Muscle of back (tissue), 13 donors: ENCODE results near the gene LHX6. TPM values are rescaled to one million over a fixed set of nuclear protein-coding genes. Genes with fewer than 3 reads are reported as not detected.

Source experiments
- DNase-seq, 3 donors: peaks; one replicate each; pipeline versions ENCODE4 v3.0.0 to v3.0.0-alpha.2; 2013
- long read RNA-seq, 9 donors: transcript quantifications; one replicate each; lab custom pipeline, GENCODE V29; 2026
- polyA plus RNA-seq, 10 donors: library from polyadenylated mRNA; unstranded; fragments of 120-200 nt; gene quantifications; one replicate each; pipeline ENCODE4 v1.2.1, GENCODE V29; 2013; ENCODE audit not compliant: insufficient read length in 10 of 10

The LHX6 gene
- 1 to 10 TPM; 3.3 to 6.8 (median 4.7) TPM for polyA plus RNA-seq
- long read RNA-seq, donor 1, partial matches to known transcripts, result 0 of 1 reads
- long read RNA-seq, donor 1, other reads (novel, unspliced or antisense), result 0 of 1 reads
- long read RNA-seq, donor 2, result 0 reads
- long read RNA-seq, donor 3, result 0 reads
- long read RNA-seq, donor 4, result 0 reads
- long read RNA-seq, donor 5, partial matches to known transcripts, result 0 of 2 reads
- long read RNA-seq, donor 5, other reads (novel, unspliced or antisense), result 0 of 2 reads
- long read RNA-seq, donor 6, result 0 reads
- long read RNA-seq, donor 7, partial matches to known transcripts, result 0 of 1 reads
- long read RNA-seq, donor 7, other reads (novel, unspliced or antisense), result 0 of 1 reads
- long read RNA-seq, donor 8, partial matches to known transcripts, result 0 of 1 reads
- long read RNA-seq, donor 8, other reads (novel, unspliced or antisense), result 0 of 1 reads
- long read RNA-seq, donor 9, result 0 reads

DNA sequence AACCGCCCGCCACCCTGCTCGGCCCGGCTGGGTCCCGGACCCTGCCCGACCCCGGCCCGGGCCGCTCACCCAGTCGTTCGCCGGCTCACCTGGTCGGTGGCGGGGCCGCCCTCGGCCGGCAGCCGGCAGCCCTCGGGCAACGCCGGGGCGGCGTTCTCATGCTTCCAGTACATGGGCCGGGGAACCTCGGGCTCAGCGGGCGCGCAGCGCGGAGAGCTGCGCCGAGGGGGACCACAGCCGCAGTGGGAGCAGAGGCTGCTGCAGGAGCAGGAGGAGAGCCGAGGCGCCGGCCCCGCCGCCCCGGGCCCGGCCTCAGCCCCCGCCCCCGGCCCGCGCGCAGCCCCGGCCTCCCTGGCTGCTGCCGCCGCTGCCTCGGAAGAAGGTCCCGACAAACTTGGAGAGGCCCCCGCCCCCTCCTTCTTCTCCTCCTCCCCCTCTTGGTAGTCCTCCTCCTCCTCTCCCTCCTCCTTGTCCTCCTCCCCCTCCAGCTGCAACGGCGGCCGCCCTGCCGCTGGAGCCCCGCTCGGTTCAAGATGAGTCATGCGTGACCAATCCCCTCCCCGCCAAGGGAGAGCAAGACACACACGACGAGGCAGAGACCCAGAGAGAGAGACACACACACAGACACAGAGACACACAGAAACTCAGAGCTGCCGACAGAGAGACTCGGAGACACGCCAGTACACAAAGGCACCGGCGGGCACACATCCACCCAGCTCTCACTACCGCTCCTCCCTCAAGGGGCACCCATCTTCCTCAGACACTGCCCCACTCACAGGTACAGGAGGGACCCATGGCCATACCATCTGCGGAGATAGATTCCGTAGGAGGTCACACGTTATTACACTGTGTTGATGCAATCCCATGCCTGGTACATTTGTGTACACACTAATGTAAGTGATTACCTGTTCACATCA is at the start of gene LHX6:
Gene LHX6 (minus strand): TSS at position 390 of the 917 bp plus-strand sequence. CDS start 217 bp downstream, at position 173.
- DNase-seq, result peak in 1 of 3 donors; percentile 44

DNA sequence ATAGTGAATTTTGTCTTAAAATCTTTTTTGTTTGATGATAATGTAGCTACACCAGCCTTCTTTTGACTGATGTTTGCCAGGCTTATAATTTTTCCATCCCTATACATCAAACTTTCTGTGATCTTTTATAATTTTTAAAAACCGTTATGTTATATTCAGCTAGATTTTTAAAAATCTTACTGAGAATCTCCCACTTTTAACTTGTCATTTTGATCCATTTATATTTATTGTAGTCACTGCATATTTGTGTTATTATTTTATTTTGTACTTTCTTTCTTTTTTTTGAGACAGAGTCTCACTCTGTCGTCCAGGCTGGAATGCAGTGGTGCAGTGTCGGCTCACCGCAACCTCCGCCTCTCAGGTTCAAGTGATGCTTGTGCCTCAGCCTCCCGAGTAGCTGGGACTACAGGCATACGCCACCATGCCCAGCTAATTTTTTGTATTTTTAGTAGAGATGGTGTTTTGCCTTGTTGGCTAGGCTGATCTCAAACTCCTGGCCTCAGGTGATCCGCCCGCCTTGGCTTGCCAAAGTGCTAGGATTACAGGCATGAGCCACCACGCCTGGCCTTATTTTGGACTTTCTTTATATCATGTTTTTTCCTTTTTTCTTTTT is 48.6 kb upstream of the LHX6 start:
- DNase-seq, result no peak

DNA sequence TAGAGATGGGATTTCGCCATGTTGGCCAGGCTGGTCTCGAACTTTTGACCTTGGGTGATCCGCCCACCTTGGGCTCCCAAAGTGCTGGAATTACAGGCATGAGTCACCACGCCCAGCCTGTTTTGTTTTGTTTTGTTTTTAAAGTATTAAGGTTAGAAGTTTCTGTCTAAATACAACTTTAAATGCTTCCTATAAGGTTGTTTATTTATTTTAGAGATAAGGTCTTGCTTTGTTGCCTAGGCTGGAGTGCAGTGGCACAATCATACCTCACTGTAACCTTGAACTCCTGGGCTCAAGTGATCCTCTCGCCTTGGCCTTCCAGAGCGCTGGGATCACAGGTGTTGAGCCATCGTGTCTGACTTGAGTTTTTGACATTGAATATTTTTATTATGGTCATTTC is 47.3 kb upstream of the LHX6 start:
- DNase-seq, result no peak

GRCh38 chr9:122274055-122274454 is 45.3 kb upstream of the LHX6 start:
- no peak for DNase-seq

DNA sequence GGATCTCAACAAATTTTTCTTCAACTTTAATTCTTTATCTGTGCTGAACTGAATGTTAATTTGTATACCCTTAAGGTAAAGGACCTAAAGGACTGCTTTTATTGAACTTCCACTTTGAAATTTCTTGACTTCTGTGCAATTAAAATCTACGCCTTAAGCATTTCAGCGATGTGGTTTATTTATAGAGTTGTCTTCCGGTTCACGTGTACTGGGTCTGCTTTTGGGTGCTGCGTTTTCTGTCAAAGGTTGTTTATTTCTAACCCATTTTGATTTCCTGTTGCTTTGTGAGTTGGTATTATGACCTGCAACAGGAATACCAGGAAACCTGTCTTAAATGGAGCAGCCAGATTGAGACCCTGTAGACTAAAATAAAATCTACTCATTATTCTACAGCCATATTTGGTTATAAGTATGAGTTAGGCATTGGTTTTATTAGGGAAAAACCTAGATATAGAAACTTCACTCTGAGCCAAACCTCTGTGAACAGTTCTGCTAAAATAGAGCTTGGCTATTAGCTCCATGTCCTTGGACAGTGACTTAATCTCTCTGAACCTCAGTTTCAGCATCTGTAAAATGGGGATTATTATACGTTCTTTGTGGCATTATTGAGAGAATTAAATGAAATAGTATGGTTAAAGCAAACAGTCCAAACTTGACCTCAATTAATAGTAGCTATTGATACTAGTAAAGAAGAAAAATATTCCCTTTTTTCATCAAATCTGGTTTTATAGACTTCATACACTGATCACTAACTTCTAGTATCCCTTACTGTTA is 39.5 kb upstream of the LHX6 start:
- no peak for DNase-seq

- peak; percentile 17 to 59 (median 30) for DNase-seq
These were observed 36.6 kb upstream of the LHX6 start for GRCh38 chr9:122265149-122265915.

GRCh38 chr9:122264360-122265148 is 35.8 kb upstream of the LHX6 start, which contains the start of the genes MRRF and RBM18:
MRRF (plus strand) TSS chr9:122264882; CDS start chr9:122270892, 6,010 bp downstream.
RBM18 (minus strand) TSS chr9:122264840; CDS start chr9:122261492, 3,348 bp downstream.
- DNase-seq, result peak; percentile 89 to 98 (median 97)

DNA sequence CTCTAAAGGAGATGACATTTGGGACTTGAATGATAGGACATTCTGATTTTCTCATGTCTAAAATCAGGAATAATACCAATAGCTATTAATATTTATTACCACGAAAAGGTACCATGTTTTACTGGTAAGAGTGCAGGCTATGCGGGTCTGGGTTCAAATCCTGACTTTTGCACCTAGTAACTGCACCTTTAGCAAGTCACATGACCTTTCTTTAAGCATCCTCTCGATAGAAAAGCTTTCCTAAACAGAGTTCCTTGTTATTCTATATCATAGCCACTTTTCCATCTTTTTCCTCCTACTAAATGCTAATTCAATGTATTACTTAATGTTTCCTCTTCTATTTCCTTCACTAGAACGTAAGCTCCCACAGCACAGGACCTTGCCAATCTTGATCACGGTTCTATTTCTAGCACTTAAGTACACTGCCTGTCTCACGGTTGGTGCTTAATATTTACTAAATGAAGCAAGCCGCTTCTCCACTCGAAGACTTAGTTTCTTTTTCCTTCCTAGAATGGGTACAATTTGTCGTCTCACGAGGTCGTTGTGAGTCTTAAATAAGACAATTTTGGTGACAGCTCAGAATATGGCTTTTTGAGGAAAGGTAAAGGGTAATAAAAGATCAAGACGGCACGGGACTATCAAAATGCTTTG is 35.1 kb upstream of the LHX6 start:
- DNase-seq, result no peak

GRCh38 chr9:122262073-122262472 is 33.3 kb upstream of the LHX6 start:
- no peak for DNase-seq

DNA sequence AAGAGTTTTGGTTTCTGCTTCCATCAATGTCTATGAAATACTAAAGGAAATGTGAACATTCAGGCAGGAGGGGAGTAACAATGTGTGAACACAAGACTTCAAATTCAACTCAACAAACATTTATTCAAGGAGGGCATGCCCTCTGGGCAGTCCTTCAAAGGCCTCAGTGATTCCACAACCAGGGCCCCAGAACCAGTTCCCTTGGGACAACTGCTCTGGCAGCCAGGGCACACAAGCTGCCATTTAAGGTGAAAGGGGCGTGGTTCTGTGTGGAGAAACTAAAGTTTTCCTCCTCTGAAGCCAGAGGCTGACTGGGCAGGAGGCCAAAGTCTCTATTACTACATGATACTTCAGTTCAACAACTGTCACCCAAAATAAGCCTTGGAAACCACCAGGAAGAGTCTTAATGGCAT is 32.7 kb upstream of the LHX6 start:
- peak in 2 of 3 donors; percentile 7 to 42 for DNase-seq

DNA sequence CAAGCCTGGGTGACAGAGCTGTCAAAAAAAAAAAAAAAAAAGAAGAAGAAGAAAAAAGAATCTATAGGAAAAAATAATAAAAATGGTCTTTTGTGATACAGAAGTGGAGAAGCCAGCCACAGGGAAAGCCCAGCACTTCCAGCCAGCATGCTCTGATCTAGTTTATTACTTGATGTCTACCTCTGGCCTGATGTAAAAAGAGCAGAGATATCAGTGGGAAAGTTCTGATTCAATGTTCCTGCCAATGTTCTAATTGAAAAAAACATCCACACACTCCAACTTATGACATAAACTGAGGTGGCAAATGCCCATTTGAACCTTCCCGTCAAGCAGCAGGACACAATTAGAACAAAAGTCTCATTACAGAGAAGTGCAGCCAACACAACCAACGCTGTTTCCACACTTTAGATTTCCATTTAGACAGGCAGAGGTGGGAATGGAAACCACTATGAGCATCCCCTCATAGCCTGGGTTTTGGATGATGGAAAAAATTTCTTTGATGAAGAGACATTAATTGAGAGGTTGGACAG is 30.2 kb upstream of the LHX6 start:
- DNase-seq, result no peak

GRCh38 chr9:122256206-122256605 is 27.4 kb upstream of the LHX6 start:
- DNase-seq, result no peak

- DNase-seq, result no peak
These were observed 26.0 kb upstream of the LHX6 start for GRCh38 chr9:122254761-122255160.

GRCh38 chr9:122252796-122253195 is 24.0 kb upstream of the LHX6 start:
- DNase-seq, result peak in 1 of 3 donors; percentile 12

GRCh38 chr9:122251351-122251750 is 22.6 kb upstream of the LHX6 start:
- DNase-seq, result no peak

- DNase-seq, result no peak
These were observed 19.7 kb upstream of the LHX6 start for GRCh38 chr9:122248448-122248865.

GRCh38 chr9:122246666-122247065 is 17.9 kb upstream of the LHX6 start:
- DNase-seq, result no peak

DNA sequence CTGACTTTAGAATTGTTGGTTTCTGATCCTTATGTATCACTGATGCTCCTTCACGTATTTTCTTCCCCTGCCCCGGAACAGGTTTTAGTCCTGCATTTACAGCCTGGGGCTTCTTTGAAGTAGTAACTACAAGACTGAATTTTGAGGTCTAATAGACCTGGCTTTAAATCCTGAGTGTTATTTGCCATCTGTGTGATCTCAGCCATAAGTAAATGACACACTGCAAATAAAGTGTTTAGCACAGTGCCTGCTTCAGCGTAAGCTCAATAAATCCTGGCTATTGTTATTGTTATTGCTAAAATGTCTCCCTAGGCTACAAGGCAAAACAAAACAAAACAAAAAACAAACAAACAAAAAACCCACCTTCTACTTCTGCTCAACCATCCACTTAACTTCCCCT is 15.6 kb upstream of the LHX6 start:
- no peak for DNase-seq
